Endothelial cell of umbilical vein (primary cell): ENCODE results near the gene MEF2D. TPM values are rescaled to one million over a fixed set of nuclear protein-coding genes. Genes with fewer than 3 reads are reported as not detected.

Source experiments
- BruUV-seq: library from RNA; stranded (reverse); fragments of 400-500 nt; replicated peaks from 2 replicates; lab custom pipeline; 2021; lab: Mats Ljungman, UMichigan
- CTCF ChIA-PET: fragments of 300-600, 350-600 bp; sonication (Branson Sonifier 250); formaldehyde crosslinking; loops from one replicate; lab custom pipeline; 2021; ENCODE audit warnings: antibody characterized with exemption, inconsistent platforms; lab: Charles Lee
- POLR2A ChIA-PET: fragments of 300-600, 350-600 bp; sonication (Branson Sonifier 250); formaldehyde crosslinking; loops from one replicate; lab custom pipeline; 2021; ENCODE audit warnings: antibody characterized with exemption, inconsistent platforms; lab: Charles Lee
- DNase-seq: peaks from one replicate; pipeline ENCODE4 v3.0.0-alpha.2; 2011; ENCODE audit warnings: low read depth, low spot score
- FAIRE-seq: peaks from 2 replicates; lab custom pipeline; 2011; peaks lifted over from hg19 to GRCh38; lab: Jason Lieb, UNC
- H2AFZ ChIP-seq: 2 replicates; pipeline ENCODE4 v1.6.0; 2012; ENCODE audit warnings: low read depth, low read length, control low read depth, inconsistent platforms
- H3K27ac ChIP-seq: 2 replicates; pipeline ENCODE4 v1.5.1; 2011; ENCODE audit warnings: low read depth, mild to moderate bottlenecking, control low read depth, low read length, moderate library complexity; ENCODE audit not compliant: insufficient read depth
- H3K27me3 ChIP-seq, 2 experiments: 2 replicates each; pipeline versions ENCODE4 v1.6.0 to v1.6.1; 2011; ENCODE audit warnings: low read length in 2 of 2, mixed read lengths in 1 of 2; ENCODE audit not compliant: control insufficient read depth in 2 of 2, insufficient read depth in 2 of 2
- H3K36me3 ChIP-seq, 2 experiments: 2 replicates in 1 of 2; 3 replicates in 1 of 2; pipeline ENCODE4 v1.5.1; 2011; ENCODE audit warnings: low read length in 2 of 2, mild to moderate bottlenecking in 1 of 2, moderate library complexity in 1 of 2; ENCODE audit not compliant: control insufficient read depth in 2 of 2, insufficient read depth in 2 of 2; ENCODE audit errors: extremely low read depth in 1 of 2
- H3K4me1 ChIP-seq: 3 replicates; pipeline ENCODE4 v1.5.1; 2011; ENCODE audit warnings: mild to moderate bottlenecking, low read length; ENCODE audit not compliant: control insufficient read depth, insufficient read depth; ENCODE audit errors: extremely low read depth
- H3K4me2 ChIP-seq: 2 replicates; pipeline ENCODE4 v1.6.1; 2011; ENCODE audit warnings: low read length, control low read depth, mixed read lengths; ENCODE audit not compliant: insufficient read depth
- H3K4me3 ChIP-seq, 3 experiments: fragments of 200-600 bp in 1 of 3; sonication (generic), shearing (Covaris generic) in 1 of 3; replicated peaks in 1 of 3; 2 replicates each; pipeline ENCODE4 v1.5.1; 2011 to 2016; ENCODE audit warnings: control low read depth in 3 of 3, low read length in 3 of 3, mild to moderate bottlenecking in 2 of 3, inconsistent platforms in 1 of 3, low read depth in 1 of 3, moderate library complexity in 1 of 3; ENCODE audit not compliant: insufficient read depth in 1 of 3
- H3K79me2 ChIP-seq: 2 replicates; pipeline ENCODE4 v1.6.0; 2012; ENCODE audit warnings: low read length, inconsistent platforms; ENCODE audit not compliant: control insufficient read depth, insufficient read depth
- H3K9ac ChIP-seq: replicated peaks from 2 replicates; pipeline ENCODE3; 2011; ENCODE audit warnings: low read length, control low read depth; ENCODE audit not compliant: insufficient read depth; ENCODE audit errors: extremely low read depth
- H3K9me1 ChIP-seq: replicated peaks from 3 replicates; pipeline ENCODE4 v1.6.0; 2011; ENCODE audit warnings: mild to moderate bottlenecking, low read length; ENCODE audit not compliant: control insufficient read depth, insufficient read depth; ENCODE audit errors: extremely low read depth
- H3K9me3 ChIP-seq: replicated peaks from 2 replicates; pipeline ENCODE4 v1.5.1; 2012; ENCODE audit warnings: low read length, inconsistent platforms; ENCODE audit not compliant: control insufficient read depth, insufficient read depth
- H4K20me1 ChIP-seq: replicated peaks from 2 replicates; pipeline ENCODE3; 2011; ENCODE audit warnings: mild to moderate bottlenecking, low read length; ENCODE audit not compliant: control insufficient read depth, insufficient read depth; ENCODE audit errors: extremely low read depth
- EZH2 ChIP-seq: IDR thresholded peaks from 2 replicates; pipeline ENCODE4 v1.6.1; 2012; ENCODE audit warnings: borderline replicate concordance, low read depth, mild to moderate bottlenecking, moderate library complexity, low read length, inconsistent platforms; ENCODE audit not compliant: severe bottlenecking
- FOS ChIP-seq: IDR thresholded peaks from 2 replicates; pipeline ENCODE4 v1.6.1; 2011; ENCODE audit warnings: mild to moderate bottlenecking, low read length, moderate library complexity, borderline replicate concordance; ENCODE audit not compliant: insufficient read depth
- GATA2 ChIP-seq: IDR thresholded peaks from 2 replicates; pipeline ENCODE4 v1.7.0; 2011; ENCODE audit warnings: low read depth, mild to moderate bottlenecking, moderate library complexity, mixed read lengths, low read length; ENCODE audit not compliant: insufficient read length, insufficient read depth
- JUN ChIP-seq: IDR thresholded peaks from 2 replicates; pipeline ENCODE4 v1.6.1; 2011; ENCODE audit warnings: borderline replicate concordance, low read depth; ENCODE audit not compliant: insufficient read length, insufficient read depth
- MAX ChIP-seq: IDR thresholded peaks from 2 replicates; pipeline ENCODE4 v1.6.1; 2011; ENCODE audit not compliant: insufficient read depth, insufficient read length
- POLR2AphosphoS5 ChIP-seq: IDR thresholded peaks from 2 replicates; pipeline ENCODE4 v1.6.1; 2012; ENCODE audit warnings: low read depth, mild to moderate bottlenecking, control low read depth, low read length, moderate library complexity; ENCODE audit not compliant: insufficient read depth
- dilution Hi-C: fragments of 300-500 bp; cut with MboI; formaldehyde crosslinking; loops from one replicate; pipeline ENCODE4 v1.15.0; 2019; ENCODE audit warnings: low sequenced_read_pairs; ENCODE audit not compliant: extremely low pct_ligation_motif_present
- intact Hi-C: fragments of 100-400 bp; cut with micrococcal nuclease; formaldehyde crosslinking; loops from one replicate; pipeline ENCODE4 v1.10.0; 2022
- polyA plus RNA-seq, 4 experiments: library from polyadenylated mRNA; depleted of rRNA in 3 of 4; stranded (reverse) in 3 of 4; unstranded in 1 of 4; fragments of >200 nt; gene quantifications; 2 replicates each; pipeline versions ENCODE4 v1.2.1 to v1.2.3, GENCODE V29; 2011 to 2012; ENCODE audit warnings: missing spikeins in 1 of 4
- total RNA-seq: library from RNA; stranded (reverse); gene quantifications from 2 replicates; pipeline ENCODE4 v1.2.3, GENCODE V29; 2021

The MEF2D gene
- total and polyA plus RNA-seq, 2 donors (not counting 3 experiments of a cell fraction or from before 2014, with no cell fraction given), result 45.4 to 52.2 TPM

GRCh38 chr1:156489166-156489934, 11.2 kb downstream of the MEF2D start:
- H3K4me3 ChIP-seq, result no peak overlapping the region
- H3K9me1 ChIP-seq, result no peaks in the 10 kb centered on the region
- intact Hi-C loops, result no loop called here
- BruUV-seq, result no TSS peak
- FAIRE-seq, result no peak
- dilution Hi-C loops, result no loop called here
- H2AFZ ChIP-seq, result no peak overlapping the region
- ChIA-PET POLR2A (no interaction called here), CTCF (interaction anchor here (1.7 to 9.6 kb wide), 3 partner anchors 9 to 119 kb away, joined by 3 to 119 read pairs (median 5); no protein-coding TSS in a partner anchor)
- no peak for TF ChIP-seq GATA2
- no peak for TF ChIP-seq JUN
- TF ChIP-seq EZH2, result no peak
- no peak for TF ChIP-seq MAX
- TF ChIP-seq POLR2AphosphoS5, result no peak
- no peak for TF ChIP-seq FOS
- H3K4me1 ChIP-seq, result peaks cover 21% of the 10 kb centered on the region
- H3K9me3 ChIP-seq, result no peaks in the 10 kb centered on the region
- H3K27me3 ChIP-seq, result no peaks in the 10 kb centered on the region
- peaks cover 92% of the 10 kb centered on the region for H3K79me2 ChIP-seq
- H3K4me2 ChIP-seq, result no peak overlapping the region
- no peak overlapping the region for H3K9ac ChIP-seq
- no peaks in the 10 kb centered on the region for H4K20me1 ChIP-seq
- no peak for DNase-seq
- peaks cover 0 to 3% of the 10 kb centered on the region in 2 experiments for H3K36me3 ChIP-seq
- no peak overlapping the region for H3K27ac ChIP-seq
